GM10266 (cell line): ENCODE data around the gene FSHB.
A peak's percentile ranks its signal among the peaks of the same experiment; 100 is the strongest.
"Not testable (repeated sequence)": the region's sequence is repeated elsewhere in the genome, so short reads cannot be mapped to it uniquely, and the experiment has no call there.

Source experiments
- DNase-seq: peaks from one replicate; pipeline ENCODE4 v3.0.0; 2012; ENCODE audit errors: extremely low spot score
- TF ChIP-seq, protein P1 (sequence below): IDR thresholded peaks from 2 replicates; pipeline ENCODE4 v1.5.1; 2012; ENCODE audit warnings: mild to moderate bottlenecking, low read depth; ENCODE audit not compliant: control insufficient read depth, insufficient read depth; ENCODE audit errors: missing control alignments

Gene FSHB

GRCh38 chr11:30230714-30231113 lies at the start of gene FSHB:
Gene FSHB, plus strand, starts transcription at chr11:30231014. Its CDS starts 889 bp downstream, at chr11:30231903.
- DNase-seq = no peak
- TF ChIP-seq, protein P1, sequence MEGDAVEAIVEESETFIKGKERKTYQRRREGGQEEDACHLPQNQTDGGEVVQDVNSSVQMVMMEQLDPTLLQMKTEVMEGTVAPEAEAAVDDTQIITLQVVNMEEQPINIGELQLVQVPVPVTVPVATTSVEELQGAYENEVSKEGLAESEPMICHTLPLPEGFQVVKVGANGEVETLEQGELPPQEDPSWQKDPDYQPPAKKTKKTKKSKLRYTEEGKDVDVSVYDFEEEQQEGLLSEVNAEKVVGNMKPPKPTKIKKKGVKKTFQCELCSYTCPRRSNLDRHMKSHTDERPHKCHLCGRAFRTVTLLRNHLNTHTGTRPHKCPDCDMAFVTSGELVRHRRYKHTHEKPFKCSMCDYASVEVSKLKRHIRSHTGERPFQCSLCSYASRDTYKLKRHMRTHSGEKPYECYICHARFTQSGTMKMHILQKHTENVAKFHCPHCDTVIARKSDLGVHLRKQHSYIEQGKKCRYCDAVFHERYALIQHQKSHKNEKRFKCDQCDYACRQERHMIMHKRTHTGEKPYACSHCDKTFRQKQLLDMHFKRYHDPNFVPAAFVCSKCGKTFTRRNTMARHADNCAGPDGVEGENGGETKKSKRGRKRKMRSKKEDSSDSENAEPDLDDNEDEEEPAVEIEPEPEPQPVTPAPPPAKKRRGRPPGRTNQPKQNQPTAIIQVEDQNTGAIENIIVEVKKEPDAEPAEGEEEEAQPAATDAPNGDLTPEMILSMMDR = no peak

GRCh38 chr11:30186748-30187147 lies 44.1 kb upstream of the FSHB start:
- TF ChIP-seq, protein P1 = no peak
- DNase-seq = no peak

DNA sequence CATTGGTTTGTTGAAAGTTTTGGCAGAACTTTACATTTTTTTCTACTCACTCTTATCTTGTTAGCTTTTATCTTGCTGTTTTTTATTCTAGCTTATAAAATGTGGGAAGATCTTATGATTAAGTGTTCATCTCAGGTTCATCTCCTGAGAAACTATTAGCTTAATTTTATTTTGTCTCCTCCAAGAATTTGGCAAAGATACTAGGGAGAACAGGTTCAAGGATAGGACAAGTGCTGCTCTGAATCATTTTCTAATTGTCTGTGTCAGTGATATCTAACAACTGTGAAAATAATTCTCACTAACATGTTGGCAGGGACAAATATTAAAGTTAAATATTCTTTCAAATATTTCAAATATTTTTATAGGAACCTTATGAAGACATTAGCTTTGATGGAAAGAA lies 38.2 kb upstream of the FSHB start:
- DNase-seq = no peak
- TF ChIP-seq, protein P1 = no peak

- DNase-seq = peak; percentile 36
- TF ChIP-seq, protein P1 = peak; percentile 90
Observed at GRCh38 chr11:30196400-30197206, 34.2 kb upstream of the FSHB start.

DNA sequence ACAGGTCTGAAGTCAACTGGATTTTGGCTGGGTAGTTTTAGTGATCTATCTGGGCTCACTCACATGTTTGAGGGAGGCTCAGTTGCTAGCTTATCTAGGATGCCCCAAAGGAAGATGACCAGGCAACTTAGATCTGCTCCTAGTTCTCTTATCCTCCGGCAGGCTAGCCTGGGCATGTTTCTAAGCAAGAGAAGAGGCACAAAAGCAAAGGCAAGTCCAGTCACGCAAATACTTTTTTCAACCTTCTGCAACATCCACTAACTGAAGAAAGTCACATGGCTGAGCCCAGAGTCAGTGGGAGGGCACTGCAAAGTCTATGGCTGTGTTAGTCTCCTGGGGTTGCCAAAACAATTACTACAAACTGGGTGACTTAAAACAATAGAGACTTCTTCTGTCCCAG lies 32.9 kb upstream of the FSHB start:
- no peak for DNase-seq
- TF ChIP-seq, protein P1 = no peak

DNA sequence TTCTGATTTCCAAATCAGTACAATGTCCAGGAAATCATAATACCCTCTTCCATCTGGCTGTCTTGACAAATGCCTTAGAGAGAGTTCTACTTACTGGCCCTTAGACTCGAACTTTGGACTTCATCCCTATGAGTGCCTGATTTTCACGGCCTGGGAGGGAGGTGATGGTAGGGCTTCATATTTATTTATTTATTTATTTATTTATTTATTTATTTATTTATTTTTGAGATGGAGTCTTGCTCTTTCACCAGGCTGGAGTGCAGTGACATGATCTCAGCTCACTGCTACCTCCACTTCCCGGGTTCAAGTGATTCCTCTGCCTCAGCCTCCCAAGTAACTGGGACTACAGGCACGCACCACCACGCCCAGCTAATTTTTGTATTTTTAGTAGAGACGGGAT lies 27.8 kb upstream of the FSHB start:
- not testable (repeated sequence) for DNase-seq

- TF ChIP-seq, protein P1 = no peak
- DNase-seq = no peak
Observed at GRCh38 chr11:30203850-30204249, 27.0 kb upstream of the FSHB start.
